MG63 (cell line): ENCODE measurements around the gene SOX30. TPM values are rescaled to one million over a fixed set of nuclear protein-coding genes. Genes with fewer than 3 reads are reported as not detected.

Experiments used
- DNase-seq: peaks from one replicate; pipeline ENCODE4 v3.0.0-alpha.2; 2020
- H3K27me3 ChIP-seq: fragments of 250-450 bp; sonication (Bioruptor Pico); 2 replicates; pipeline ENCODE4 v1.5.1; 2020; ENCODE audit warnings: mild to moderate bottlenecking, moderate library complexity
- H3K36me3 ChIP-seq: fragments of 250-450 bp; sonication (Bioruptor Pico); 2 replicates; pipeline ENCODE4 v1.5.1; 2020; ENCODE audit warnings: mild to moderate bottlenecking, moderate library complexity
- H3K4me3 ChIP-seq: fragments of 250-450 bp; sonication (Bioruptor Pico); 2 replicates; pipeline ENCODE4 v1.5.1; 2020; ENCODE audit warnings: mild to moderate bottlenecking, moderate library complexity
- H3K9me3 ChIP-seq: fragments of 250-450 bp; sonication (Bioruptor Pico); 2 replicates; pipeline ENCODE4 v1.5.1; 2020; ENCODE audit warnings: mild to moderate bottlenecking, moderate library complexity
- total RNA-seq: library from RNA; depleted of rRNA; stranded (reverse); fragments of >200 nt; shearing (Covaris generic); gene quantifications from 2 replicates; pipeline ENCODE4 v1.2.3, GENCODE V29; 2014; ENCODE audit warnings: low replicate concordance

SOX30 gene
- total RNA-seq, 1 experiment from 2014 or later = not detected

DNA sequence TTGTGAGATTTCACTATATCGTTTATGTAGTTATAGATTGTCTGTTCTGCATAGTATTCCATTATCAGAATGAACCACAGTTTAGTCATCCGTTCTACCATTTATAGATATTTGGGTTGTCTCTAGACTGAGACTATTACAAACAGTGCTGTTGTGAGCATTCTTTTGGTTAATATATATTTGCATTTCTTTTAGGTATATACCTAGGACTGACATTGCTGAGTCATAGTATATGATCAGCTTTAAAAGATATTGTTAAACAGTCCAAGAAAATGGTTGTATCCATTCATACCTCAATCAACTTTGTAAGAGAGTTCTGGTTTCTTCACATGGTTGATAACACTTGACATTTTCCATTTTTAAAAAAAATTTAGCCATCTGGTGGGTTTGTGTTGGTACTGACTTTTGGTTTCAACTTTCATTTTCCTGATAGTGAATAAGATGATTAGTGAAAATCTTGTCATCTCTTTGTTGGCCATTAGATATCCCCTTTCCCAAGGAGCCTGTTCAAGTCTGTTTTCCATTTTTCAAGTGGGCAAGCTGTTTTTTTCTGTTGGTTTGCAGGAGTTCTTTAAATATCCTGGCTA, 53.8 kb downstream of the SOX30 start:
- H3K9me3 ChIP-seq = peaks cover 3% of the 10 kb centered on the region; the same call in 1 of the 2 replicates
- no peaks in the 10 kb centered on the region for H3K36me3 ChIP-seq
- no peaks in the 10 kb centered on the region for H3K27me3 ChIP-seq
- H3K4me3 ChIP-seq = no peak overlapping the region
- DNase-seq = no peak

- Histone ChIP-seq H3K36me3 (no peaks in the 10 kb centered on the region), H3K27me3 (no peaks in the 10 kb centered on the region), H3K9me3 (peaks cover 4% of the 10 kb centered on the region), H3K4me3 (no peak overlapping the region)
- no peak for DNase-seq
Measured at GRCh38 chr5:157597277-157597676, 55.0 kb downstream of the SOX30 start.

DNA sequence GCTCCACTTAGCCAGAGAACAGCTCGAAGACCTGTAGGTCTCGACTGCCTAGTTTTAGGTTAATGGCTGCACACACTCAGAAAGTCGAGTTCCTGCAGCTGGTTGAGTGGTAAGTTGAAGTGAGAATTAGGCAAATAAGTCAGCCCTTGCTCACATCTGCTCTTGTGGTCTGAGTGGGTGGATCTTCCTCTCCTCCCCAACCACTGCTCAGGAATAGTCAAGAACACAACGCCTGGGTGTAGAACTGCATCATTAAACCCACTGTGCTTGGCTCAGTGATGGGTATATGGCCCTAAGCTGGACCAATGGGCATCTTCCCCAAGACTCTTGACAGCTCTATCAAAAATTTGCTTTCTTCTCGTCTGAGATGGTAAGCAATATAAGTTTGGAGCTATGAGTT, 55.8 kb downstream of the SOX30 start:
- no peak for DNase-seq
- Histone ChIP-seq H3K9me3 (peaks cover 12% of the 10 kb centered on the region), H3K4me3 (no peak overlapping the region), H3K36me3 (no peaks in the 10 kb centered on the region), H3K27me3 (no peaks in the 10 kb centered on the region)

DNA sequence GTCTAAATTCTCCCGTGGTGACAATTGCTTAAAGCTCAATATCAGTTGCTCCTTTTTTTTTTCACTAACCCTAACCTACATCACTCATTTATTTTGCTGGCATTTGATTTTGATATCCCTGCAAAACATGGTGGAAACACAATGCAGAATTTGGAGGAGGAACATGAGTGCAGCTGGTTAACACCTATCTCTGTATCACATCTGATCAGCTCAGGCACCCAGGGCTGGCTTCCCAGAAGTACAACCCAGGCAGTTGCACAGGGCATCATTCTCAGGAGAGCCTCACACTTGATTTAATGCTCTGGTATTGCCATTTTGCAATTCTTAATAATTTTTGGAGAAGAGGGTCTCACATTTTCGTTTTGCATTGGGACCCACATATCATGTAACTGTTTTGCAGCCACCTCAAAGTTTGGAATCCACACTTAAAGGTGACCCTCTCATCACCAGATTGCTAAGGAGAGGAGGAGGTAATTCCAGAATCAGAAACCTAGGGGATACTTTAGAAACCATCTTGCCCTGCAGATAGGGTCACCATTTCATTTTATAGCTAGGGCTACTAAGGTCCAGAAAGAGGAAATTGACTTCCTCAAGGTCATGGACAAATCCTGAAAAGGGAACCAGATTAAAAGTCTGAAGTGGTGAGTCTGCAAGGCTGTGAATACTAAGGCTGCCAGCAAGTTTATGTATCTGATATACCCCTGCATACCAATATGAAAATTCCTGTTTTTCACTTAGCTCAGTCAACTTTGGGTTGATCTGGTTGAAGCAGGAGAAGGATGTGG, 57.4 kb downstream of the SOX30 start:
- Histone ChIP-seq H3K4me3 (no peak overlapping the region), H3K27me3 (no peaks in the 10 kb centered on the region), H3K36me3 (no peaks in the 10 kb centered on the region), H3K9me3 (peaks cover 12% of the 10 kb centered on the region)
- no peak for DNase-seq

DNA sequence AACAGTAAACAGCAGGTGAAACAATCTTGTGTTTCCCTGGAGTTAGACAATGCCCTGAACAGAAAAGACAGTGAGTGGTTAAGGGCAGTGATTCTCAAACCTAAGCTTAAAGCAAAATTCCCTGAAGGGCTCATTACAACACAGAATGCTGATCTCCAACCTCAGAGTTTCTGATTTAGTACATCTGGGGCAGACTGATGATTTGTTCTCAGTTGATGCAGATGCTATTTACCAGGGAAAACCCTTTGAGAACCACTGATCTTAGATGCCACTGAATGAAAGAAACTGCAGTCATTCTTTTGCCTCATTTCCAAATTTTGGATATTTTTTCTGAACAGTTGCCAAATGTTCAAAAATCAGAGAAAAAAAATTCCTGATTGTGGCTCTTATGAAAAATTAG, 58.0 kb downstream of the SOX30 start:
- Histone ChIP-seq H3K27me3 (no peaks in the 10 kb centered on the region), H3K36me3 (no peaks in the 10 kb centered on the region), H3K4me3 (no peak overlapping the region), H3K9me3 (peaks cover 12% of the 10 kb centered on the region)
- no peak for DNase-seq

DNA sequence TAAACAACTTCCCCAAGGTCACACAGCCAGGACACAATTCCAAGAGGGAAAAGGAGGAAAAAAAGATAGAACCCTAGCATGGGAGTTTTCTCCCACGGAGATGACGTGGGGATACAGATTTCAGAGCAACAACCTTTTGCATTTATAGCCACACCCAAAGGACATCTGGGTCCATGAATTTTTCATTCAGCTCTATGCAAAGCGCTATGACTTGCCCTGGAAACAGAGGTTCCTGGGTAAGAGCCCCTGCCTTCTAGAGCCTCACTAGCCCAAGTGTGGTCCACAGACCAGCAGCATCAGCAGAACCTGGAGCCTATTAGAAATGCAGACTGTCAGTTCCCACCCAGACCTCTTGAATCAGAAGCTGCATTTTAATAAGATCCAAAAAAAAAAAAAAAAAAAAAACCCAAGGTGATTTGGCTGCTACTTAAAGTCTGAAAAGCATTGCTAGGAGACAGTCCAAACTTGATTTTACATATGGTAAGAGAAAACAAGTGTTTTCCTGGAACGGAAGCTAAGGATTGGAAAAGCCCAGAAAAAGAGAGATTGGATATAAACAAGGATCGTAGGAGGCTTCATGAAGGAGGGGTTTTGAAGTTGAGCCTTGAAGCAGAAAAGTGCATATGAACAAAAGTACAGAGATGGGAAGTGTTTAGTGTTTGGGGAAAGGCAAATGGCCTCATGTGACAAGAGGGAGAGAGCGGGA, 59.0 kb downstream of the SOX30 start:
- DNase-seq = no peak
- Histone ChIP-seq H3K4me3 (no peak overlapping the region), H3K27me3 (no peaks in the 10 kb centered on the region), H3K36me3 (no peaks in the 10 kb centered on the region), H3K9me3 (peaks cover 10% of the 10 kb centered on the region)

DNA sequence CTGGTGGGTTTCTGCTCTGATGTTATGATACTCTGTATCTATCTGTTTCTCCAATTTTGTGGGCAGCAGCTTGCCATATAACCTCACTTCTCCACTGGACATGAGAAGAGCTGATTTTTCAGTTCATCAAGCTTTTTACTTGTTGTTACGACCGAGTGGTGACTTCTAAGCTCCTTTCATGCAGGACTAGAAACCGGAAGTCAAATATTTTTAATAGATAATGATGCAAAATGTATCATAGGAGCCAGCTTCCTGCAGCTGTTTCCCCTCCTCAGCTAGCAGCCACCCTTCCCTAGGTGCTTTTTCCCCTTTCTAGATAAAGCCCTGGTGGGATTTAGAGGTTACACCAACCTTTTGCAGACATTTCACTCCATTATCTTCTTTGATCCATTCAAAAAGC, 59.6 kb downstream of the SOX30 start:
- no peak for DNase-seq
- no peaks in the 10 kb centered on the region for H3K27me3 ChIP-seq
- no peaks in the 10 kb centered on the region for H3K36me3 ChIP-seq
- no peak overlapping the region for H3K4me3 ChIP-seq
- peaks cover 10% of the 10 kb centered on the region for H3K9me3 ChIP-seq

- Histone ChIP-seq H3K36me3 (no peaks in the 10 kb centered on the region), H3K4me3 (no peak overlapping the region), H3K9me3 (peaks cover 10% of the 10 kb centered on the region), H3K27me3 (no peaks in the 10 kb centered on the region)
- no peak for DNase-seq
Measured at GRCh38 chr5:157590478-157590877, 61.8 kb downstream of the SOX30 start.

DNA sequence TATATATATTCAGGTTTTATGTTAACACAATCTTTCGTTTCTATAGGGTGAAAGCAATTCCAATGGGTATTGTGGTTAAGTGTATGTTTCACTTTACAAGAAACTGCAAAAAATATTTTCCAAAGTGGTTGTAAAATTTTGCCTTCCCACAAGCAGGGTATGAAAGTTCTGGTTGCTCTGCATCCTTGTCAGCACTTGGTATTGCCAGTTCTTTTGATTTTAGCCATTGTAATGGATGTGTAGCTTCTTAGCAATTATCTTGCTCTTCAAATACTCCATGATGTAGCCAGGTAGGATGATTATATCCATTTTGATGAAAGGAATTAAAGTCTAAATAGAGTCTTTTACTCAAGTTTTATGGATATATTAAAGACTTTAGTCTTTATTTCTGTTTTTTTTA, 67.6 kb downstream of the SOX30 start:
- Histone ChIP-seq H3K36me3 (no peaks in the 10 kb centered on the region), H3K27me3 (no peaks in the 10 kb centered on the region), H3K4me3 (no peak overlapping the region), H3K9me3 (no peaks in the 10 kb centered on the region)
- no peak for DNase-seq

GRCh38 chr5:157582731-157583620, 69.3 kb downstream of the SOX30 start:
- H3K4me3 ChIP-seq = no peak overlapping the region
- DNase-seq = no peak

GRCh38 chr5:157581901-157582300, 70.3 kb downstream of the SOX30 start:
- no peaks in the 10 kb centered on the region for H3K36me3 ChIP-seq
- H3K4me3 ChIP-seq = no peak overlapping the region
- H3K27me3 ChIP-seq = no peaks in the 10 kb centered on the region
- no peak for DNase-seq
- no peaks in the 10 kb centered on the region for H3K9me3 ChIP-seq

More at GRCh38 chr5:157582731-157583620, 69.3 kb downstream of the SOX30 start:
- Histone ChIP-seq H3K36me3 (no peaks in the 10 kb centered on the region), H3K27me3 (no peaks in the 10 kb centered on the region), H3K9me3 (no peaks in the 10 kb centered on the region)

DNA sequence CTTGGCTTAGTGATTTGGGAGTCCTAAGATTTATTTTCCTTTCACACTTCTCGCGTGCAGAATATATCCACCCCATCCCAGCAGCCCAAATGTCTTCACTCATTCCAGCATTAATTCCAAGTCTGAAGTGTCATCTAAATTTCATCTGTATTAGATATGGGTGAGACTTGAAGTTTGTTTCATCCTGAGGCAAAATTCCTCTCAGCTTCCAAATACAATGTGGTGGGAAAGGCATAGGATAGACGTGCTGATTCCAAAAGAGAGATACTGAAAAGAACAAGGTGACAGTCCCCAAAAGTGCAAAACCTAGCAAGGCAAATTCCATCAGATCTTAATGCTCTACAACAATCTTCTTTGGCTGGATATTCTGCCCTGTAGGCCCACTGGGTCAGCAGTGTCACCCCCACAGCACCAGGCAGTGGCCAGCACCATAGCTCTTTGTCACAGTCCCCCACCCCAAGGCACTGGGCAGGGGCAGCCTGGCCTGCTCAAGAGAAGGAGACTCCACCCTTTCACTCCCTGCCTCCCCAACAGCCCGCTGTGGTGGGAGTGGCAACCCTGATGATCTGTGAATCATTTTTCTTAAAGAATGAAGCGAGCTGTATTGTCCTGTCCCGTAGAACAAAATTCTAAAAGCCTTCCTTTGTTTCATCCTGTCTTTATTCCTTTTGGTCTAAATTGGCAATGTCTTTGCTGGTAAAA, 74.0 kb downstream of the SOX30 start:
- DNase-seq = no peak
- no peak overlapping the region for H3K4me3 ChIP-seq
- no peaks in the 10 kb centered on the region for H3K9me3 ChIP-seq
- no peaks in the 10 kb centered on the region for H3K27me3 ChIP-seq
- H3K36me3 ChIP-seq = no peaks in the 10 kb centered on the region

DNA sequence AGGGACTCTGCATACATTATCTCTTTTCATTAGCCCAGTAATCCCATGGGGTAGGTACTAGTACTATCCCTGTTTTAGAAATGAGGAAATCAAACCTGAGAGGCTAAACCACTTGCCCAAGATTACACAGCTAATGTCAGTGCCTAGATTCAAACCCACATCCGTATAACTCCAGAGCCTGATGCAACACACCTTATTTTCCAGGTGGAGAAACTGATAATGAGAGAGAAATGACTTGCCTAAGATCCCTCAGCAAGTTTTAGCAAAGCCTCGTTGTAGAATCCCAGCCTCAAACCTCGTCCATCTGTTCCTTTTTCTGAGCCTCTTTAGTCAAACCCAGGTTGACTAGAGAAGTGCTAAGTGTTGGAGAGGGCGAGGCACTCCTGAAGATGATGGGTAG, 75.6 kb downstream of the SOX30 start:
- Histone ChIP-seq H3K36me3 (no peaks in the 10 kb centered on the region), H3K9me3 (no peaks in the 10 kb centered on the region), H3K4me3 (no peak overlapping the region), H3K27me3 (no peaks in the 10 kb centered on the region)
- no peak for DNase-seq
